Measurements from ENCODE around the gene PRPF31. TPM values are rescaled to one million over a fixed set of nuclear protein-coding genes. Genes with fewer than 3 reads are reported as not detected.

Gene PRPF31
- total and polyA plus RNA-seq, 9 of the 15 experiments (the other 6 are each of a cell fraction or from before 2014, with no cell fraction given) = 5.8 to 92.2 (median 69.2) TPM

- TF ChIP-seq ZFP91 (CRISPR knock-in tag; IDR thresholded peaks at IDR 0.05) (0 out of 2 replicates have a peak, but pooled peaks have one; percentile 41), HSF4 (CRISPR knock-in tag; IDR thresholded peaks at IDR 0.05; ENCODE audit: borderline replicate concordance) (peak; percentile 27; the same call in 1 of the 2 replicates), ZNF518B (CRISPR knock-in tag; IDR thresholded peaks at IDR 0.05) (no peak), E2F1 (CRISPR knock-in tag; IDR thresholded peaks at IDR 0.05) (peak; percentile 91), MIER1 (IDR thresholded peaks at IDR 0.05; ENCODE audit: low read depth) (no peak; the same call in 1 of the 2 replicates), PKNOX1 (IDR thresholded peaks at IDR 0.05) (no peak), POLR2H (tag; IDR thresholded peaks at IDR 0.05; ENCODE audit: low read depth) (peak; percentile 78), FOXP4 (CRISPR knock-in tag; IDR thresholded peaks at IDR 0.05; ENCODE audit: borderline replicate concordance) (no peak; the same call in 1 of the 2 replicates), NCOA1 (IDR thresholded peaks at IDR 0.05; ENCODE audit: low read depth) (peak; percentile 29; the same call in 1 of the 2 replicates), POLR2AphosphoS2 (IDR thresholded peaks at IDR 0.05; ENCODE audit: low read length) (peak; percentile 90; the same call in 1 of the 2 replicates), FOXJ2 (tag; IDR thresholded peaks at IDR 0.05) (peak; percentile 78), OTX1 (CRISPR knock-in tag; IDR thresholded peaks at IDR 0.05) (0 out of 2 replicates have a peak, but pooled peaks have one; percentile 58), FOSL1 (tag; conservative IDR thresholded peaks at IDR 0.05) (peak; percentile 60; the same call in 1 of the 2 replicates), MCM5 (IDR thresholded peaks at IDR 0.05; ENCODE audit: low read depth) (no peak), TAF9B (IDR thresholded peaks at IDR 0.05; ENCODE audit: partially characterized antibody) (peak; percentile 85)
Observed at GRCh38 chr19:54115109-54116063, at the start of gene PRPF31, which contains the start of gene TFPT (continued).
